GM12801 (cell line): ENCODE measurements around the gene SCGB1D4.

ENCODE experiments used
- CTCF ChIP-seq: IDR thresholded peaks from one replicate; pipeline ENCODE4 v1.5.1; 2011; ENCODE audit warnings: control low read depth; ENCODE audit not compliant: insufficient read length; ENCODE audit errors: extremely low read depth

The SCGB1D4 gene

GRCh38 chr11:62333768-62334167 is 34.9 kb upstream of the SCGB1D4 start:
- no peak for TF ChIP-seq CTCF

DNA sequence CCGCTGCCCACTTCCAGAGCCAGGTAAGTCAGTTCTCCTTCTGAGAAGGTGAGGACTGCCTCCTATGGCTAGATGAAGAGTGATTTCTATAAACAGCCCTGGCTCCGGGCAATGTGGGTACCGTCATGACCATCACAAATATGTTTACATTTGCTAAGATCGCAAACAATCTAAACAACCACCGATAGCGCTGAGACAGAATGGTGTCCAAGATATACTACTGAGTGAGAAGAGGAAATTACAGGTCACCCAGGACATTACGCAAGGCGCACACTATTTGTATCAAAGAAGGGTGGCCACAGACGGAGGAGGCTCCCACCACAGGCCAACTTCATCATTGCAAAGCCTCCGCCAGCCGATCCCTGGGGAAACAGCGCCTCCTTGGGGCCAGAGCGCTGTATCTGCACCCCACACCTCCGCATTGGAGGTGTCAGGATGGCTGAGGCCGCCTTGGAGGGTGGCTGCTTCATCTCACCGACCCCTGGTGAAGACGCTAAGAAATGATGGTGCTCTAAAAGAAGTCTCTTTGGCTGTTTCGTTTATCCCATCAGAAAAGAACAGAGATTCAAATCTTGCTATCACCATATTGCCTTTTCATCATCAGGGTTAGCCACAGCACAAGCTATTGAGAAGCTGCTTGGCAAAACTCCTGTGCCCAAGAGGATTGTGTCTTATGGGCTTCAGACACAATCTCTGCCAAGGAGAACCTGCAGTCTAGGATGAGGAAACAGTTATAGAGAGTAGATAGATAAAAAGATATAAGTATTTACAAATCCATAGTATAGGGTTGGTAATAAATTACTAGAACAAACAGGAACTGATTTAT is 26.1 kb upstream of the SCGB1D4 start:
- TF ChIP-seq CTCF, result no peak

DNA sequence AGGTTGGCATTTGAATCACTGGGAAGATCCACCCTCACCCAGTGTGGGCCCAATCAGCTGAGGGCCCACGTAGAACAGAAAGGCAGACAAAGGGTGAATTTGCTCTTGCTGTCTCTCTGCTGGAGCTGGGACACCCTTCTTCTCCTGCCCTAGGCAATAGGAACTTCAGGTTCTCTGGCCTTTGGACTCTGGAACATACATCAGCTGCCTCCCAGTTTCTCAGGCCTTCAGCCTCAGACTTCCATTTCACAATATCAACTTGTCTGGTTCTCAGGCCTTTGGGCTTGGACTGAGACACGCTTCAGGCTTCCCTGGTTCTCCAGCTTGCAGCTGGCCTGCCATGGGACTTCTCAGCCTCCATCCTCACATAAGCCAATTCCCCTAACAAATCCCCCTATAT is 23.6 kb upstream of the SCGB1D4 start:
- TF ChIP-seq CTCF, result no peak

DNA sequence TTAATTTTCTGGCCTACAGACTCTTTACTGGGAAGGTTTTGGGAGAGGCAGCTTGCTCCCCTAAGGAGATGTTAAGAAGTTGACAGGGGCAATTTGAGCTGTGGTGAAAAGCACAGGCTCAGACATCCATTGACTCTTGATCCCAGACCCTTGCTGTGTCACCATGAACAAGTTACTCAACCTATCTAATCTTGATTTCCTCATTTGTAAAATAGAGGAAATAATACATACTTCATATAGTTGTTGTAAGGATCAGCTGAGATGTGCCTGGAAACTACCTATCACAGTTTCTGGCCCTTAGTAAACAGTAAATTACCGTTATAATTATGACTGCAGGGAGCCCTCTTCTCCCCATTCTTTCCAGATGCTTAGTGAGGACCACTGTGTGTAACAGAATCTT is 16.6 kb upstream of the SCGB1D4 start:
- TF ChIP-seq CTCF, result no peak

GRCh38 chr11:62309991-62310390 is 11.1 kb upstream of the SCGB1D4 start:
- no peak for TF ChIP-seq CTCF

DNA sequence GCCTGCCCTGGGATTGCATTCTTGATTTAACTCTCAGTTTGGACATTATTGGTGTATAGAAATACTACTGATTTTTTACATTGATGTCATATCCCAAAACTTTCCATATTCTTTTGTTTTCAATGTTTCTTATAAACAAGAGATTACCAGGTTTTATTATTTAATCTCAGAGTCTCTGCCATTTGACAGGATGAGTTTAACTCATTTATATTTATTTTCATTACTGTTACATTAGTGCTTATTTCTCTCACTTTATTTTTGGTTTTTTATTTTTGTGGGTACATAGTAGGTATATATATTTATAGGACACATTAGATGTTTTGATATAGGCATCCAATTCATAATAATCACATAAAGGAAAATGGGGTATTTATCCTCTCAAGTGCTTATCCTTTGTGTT is 9.1 kb upstream of the SCGB1D4 start:
- TF ChIP-seq CTCF, result no peak

DNA sequence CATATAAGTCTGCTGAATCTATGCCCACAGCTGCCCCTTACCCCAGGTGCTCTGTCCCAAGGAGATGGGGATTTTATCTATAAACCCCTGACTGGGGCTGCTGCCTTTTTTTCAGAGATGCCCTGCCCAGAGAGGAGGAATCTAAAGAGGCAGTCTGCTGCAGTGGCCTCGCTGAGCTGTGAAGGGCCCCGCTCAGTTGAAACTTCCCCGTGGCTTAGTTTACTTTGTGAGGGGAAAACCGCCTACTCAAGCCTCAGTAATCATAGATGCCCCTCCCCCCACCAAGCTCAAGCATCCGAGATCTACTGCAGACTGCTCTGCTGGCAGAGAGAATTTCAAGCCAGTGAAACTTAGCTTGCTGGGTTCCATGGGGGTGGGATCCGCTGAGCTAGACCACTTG is 7.4 kb upstream of the SCGB1D4 start:
- TF ChIP-seq CTCF, result no peak
